ENCODE measurements around the gene MICALL2. TPM values are rescaled to one million over a fixed set of nuclear protein-coding genes. Genes with fewer than 3 reads are reported as not detected.

The MICALL2 gene
- total RNA-seq, 2 donors from 2014 or later, result 23.3 to 26.7 TPM

GRCh38 chr7:1388703-1389335 is 70.5 kb downstream of the MICALL2 start:
- intact Hi-C loops (cut with DNase I), result no loop called here
- Histone ChIP-seq H3K27me3 (no peaks in the 10 kb centered on the region), H3K4me3 (no peak overlapping the region), H3K36me3 (replicated peaks in 1 of 2; ENCODE audit: insufficient read depth in 1 of 2, low read depth in 2 of 2) (no peaks in the 10 kb centered on the region), H3K27ac (no peak overlapping the region), H3K4me1 (no peaks in the 10 kb centered on the region), H3K9me3 (peaks cover 0 to 5% (median 0%) of the 10 kb centered on the region in 3 donors)
- 47 to 48% methylated on average over 27 to 29 of the region's 29 CpGs for WGBS, 2 donors
- ATAC-seq, result no peak
- TF ChIP-seq CTCF (IDR thresholded peaks at IDR 0.05) (no peak), POLR2A (IDR thresholded peaks at IDR 0.05) (no peak)
- no peak for DNase-seq

- intact Hi-C loops (cut with DNase I), result no loop called here
- no peak overlapping the region for H3K27ac ChIP-seq
- TF ChIP-seq POLR2A (IDR thresholded peaks at IDR 0.05) (no peak), CTCF (IDR thresholded peaks at IDR 0.05) (no peak)
- no peak for DNase-seq
- H3K27me3 ChIP-seq, result no peaks in the 10 kb centered on the region
- no peaks in the 10 kb centered on the region for H3K36me3 ChIP-seq (replicated peaks in 1 of 2; ENCODE audit: insufficient read depth in 1 of 2, low read depth in 2 of 2)
- 68 to 72% methylated on average over 19 of the region's 19 CpGs for WGBS, 2 donors
- H3K4me1 ChIP-seq, result no peaks in the 10 kb centered on the region
- ATAC-seq, result no peak
- H3K9me3 ChIP-seq, result peaks cover 0 to 5% (median 0%) of the 10 kb centered on the region in 3 donors
- H3K4me3 ChIP-seq, result no peak overlapping the region
These were observed 71.1 kb downstream of the MICALL2 start for GRCh38 chr7:1388021-1388702.

GRCh38 chr7:1387261-1387660 is 72.0 kb downstream of the MICALL2 start:
- ATAC-seq (no peak), DNase-seq (no peak)
- WGBS, 2 donors, result 59 to 63% methylated on average over 7 to 18 of the region's 18 CpGs
- H3K9me3 ChIP-seq, result peaks cover 0 to 5% (median 0%) of the 10 kb centered on the region in 3 donors
- no peak for TF ChIP-seq CTCF (IDR thresholded peaks at IDR 0.05)
- no peak for TF ChIP-seq POLR2A (IDR thresholded peaks at IDR 0.05)
- H3K4me1 ChIP-seq, result no peaks in the 10 kb centered on the region
- no peaks in the 10 kb centered on the region for H3K27me3 ChIP-seq
- no peaks in the 10 kb centered on the region for H3K36me3 ChIP-seq (replicated peaks in 1 of 2; ENCODE audit: insufficient read depth in 1 of 2, low read depth in 2 of 2)
- no peak overlapping the region for H3K27ac ChIP-seq
- intact Hi-C loops (cut with DNase I), result no loop called here
- H3K4me3 ChIP-seq, result no peak overlapping the region

GRCh38 chr7:1386623-1387220 is 72.5 kb downstream of the MICALL2 start:
- peak; percentile 16 for ATAC-seq

More at GRCh38 chr7:1386623-1387220, 72.5 kb downstream of the MICALL2 start:
- Histone ChIP-seq H3K9me3 (peaks cover 0 to 4% (median 0%) of the 10 kb centered on the region in 3 donors), H3K4me1 (no peaks in the 10 kb centered on the region), H3K27me3 (no peaks in the 10 kb centered on the region), H3K4me3 (no peak overlapping the region), H3K36me3 (replicated peaks in 1 of 2; ENCODE audit: insufficient read depth in 1 of 2, low read depth in 2 of 2) (no peaks in the 10 kb centered on the region), H3K27ac (no peak overlapping the region)
- intact Hi-C loops (cut with DNase I), result no loop called here
- peak in 2 of 4 donors; percentile 38 to 45 for DNase-seq
- TF ChIP-seq POLR2A (IDR thresholded peaks at IDR 0.05) (no peak), CTCF (IDR thresholded peaks at IDR 0.05) (no peak)
- 10 to 37% methylated on average over 6 to 20 of the region's 25 CpGs for WGBS, 2 donors

Data from body of pancreas (tissue), 4 donors.